Esophagus squamous epithelium (tissue), 4 donors: ENCODE results near the gene GRAMD4.

Experiments
- CTCF ChIP-seq, 6 experiments: fragments of 450-650 bp in 4 of 6; fragments of 200-600 bp in 2 of 6; sonication (generic) in 2 of 6; IDR thresholded peaks; one replicate each; pipeline ENCODE4 v1.5.1; 2016 to 2019; ENCODE audit warnings: antibody characterized with exemption in 6 of 6, mild to moderate bottlenecking in 4 of 6, moderate library complexity in 4 of 6
- POLR2A ChIP-seq, 4 donors: fragments of 450-650 bp; IDR thresholded peaks; one replicate each; pipeline ENCODE4 v1.6.1; 2017; ENCODE audit warnings: antibody characterized with exemption in 4 of 4, mild to moderate bottlenecking in 4 of 4, moderate library complexity in 3 of 4

GRCh38 chr22:46602025-46602424 lies 18.2 kb upstream of the GRAMD4 start:
- TF ChIP-seq POLR2A (IDR thresholded peaks at IDR 0.05) (no peak), CTCF (IDR thresholded peaks at IDR 0.05) (no peak)
